Endodermal cell (in vitro differentiated cells): ENCODE data around the gene ACBD4. TPM values are rescaled to one million over a fixed set of nuclear protein-coding genes. Genes with fewer than 3 reads are reported as not detected.

Experiments used
- DNase-seq: peaks from one replicate; pipeline ENCODE4 v3.0.0-alpha.2; 2017
- H3K27ac ChIP-seq: 2 replicates; pipeline ENCODE4 v1.5.1; 2013; ENCODE audit warnings: mild to moderate bottlenecking, low read depth, low read length, moderate library complexity
- H3K27me3 ChIP-seq: 2 replicates; pipeline ENCODE4 v1.6.1; 2013; ENCODE audit warnings: mild to moderate bottlenecking, low read length, moderate library complexity; ENCODE audit not compliant: insufficient read depth, control insufficient read depth, poor library complexity, severe bottlenecking
- H3K36me3 ChIP-seq: 2 replicates; pipeline ENCODE4 v1.7.0; 2013; ENCODE audit warnings: mild to moderate bottlenecking, low read length, moderate library complexity; ENCODE audit not compliant: control insufficient read depth, insufficient read depth
- H3K4me1 ChIP-seq: one replicate; pipeline ENCODE4 v1.7.0; 2013; ENCODE audit warnings: low read length; ENCODE audit not compliant: control insufficient read depth, insufficient read depth
- H3K4me3 ChIP-seq: 2 replicates; pipeline ENCODE4 v1.5.1; 2013; ENCODE audit warnings: mild to moderate bottlenecking, low read length, moderate library complexity
- H3K9ac ChIP-seq: 2 replicates; pipeline ENCODE4 v1.6.1; 2013; ENCODE audit warnings: mild to moderate bottlenecking, low read length, moderate library complexity; ENCODE audit not compliant: poor library complexity, severe bottlenecking; ENCODE audit errors: extremely low read depth
- H3K9me3 ChIP-seq: 2 replicates; pipeline ENCODE4 v1.6.1; 2013; ENCODE audit warnings: mild to moderate bottlenecking, low read length, moderate library complexity; ENCODE audit not compliant: control insufficient read depth
- H3K27ac Mint-ChIP-seq: 2 replicates; pipeline ENCODE4 v1.8.0; 2020; ENCODE audit warnings: mixed read lengths
- H3K27me3 Mint-ChIP-seq: 2 replicates; pipeline ENCODE4 v1.8.0; 2021; ENCODE audit warnings: mild to moderate bottlenecking, mixed read lengths; ENCODE audit not compliant: insufficient read depth
- H3K36me3 Mint-ChIP-seq: 2 replicates; pipeline ENCODE4 v1.8.0; 2020; ENCODE audit warnings: low read depth, mixed read lengths
- H3K4me1 Mint-ChIP-seq: 2 replicates; pipeline ENCODE4 v1.8.0; 2020; ENCODE audit warnings: mixed read lengths
- H3K4me3 Mint-ChIP-seq: 2 replicates; pipeline ENCODE4 v1.8.0; 2020; ENCODE audit warnings: mild to moderate bottlenecking, moderate library complexity, mixed read lengths
- H3K9me3 Mint-ChIP-seq: 2 replicates; pipeline ENCODE4 v1.8.0; 2020; ENCODE audit warnings: mild to moderate bottlenecking, mixed read lengths
- CTCF ChIP-seq: fragments of 200-600 bp; sonication (generic); conservative IDR thresholded peaks from 2 replicates; pipeline ENCODE4 v1.5.0; 2021; ENCODE audit warnings: antibody characterized with exemption, mild to moderate bottlenecking
- WGBS, 2 experiments: methylation state at CpG; one replicate each; pipeline versions ENCODE4 v1.1.5 to v1.1.7; 2013; ENCODE audit warnings: missing lambda C conversion rate in 2 of 2, mixed read lengths in 1 of 2; ENCODE audit not compliant: insufficient coverage in 1 of 2, insufficient read length in 1 of 2; 5-methylcytosine and 5-hydroxymethylcytosine counted together
- total RNA-seq, 2 donors: library from RNA; stranded (reverse); fragmentation: NEBNext Ultra II Directional in 1 of 2; extraction: Animal tissue kit (Norgen Biotek cat#: 25700) in 1 of 2; gene quantifications; 2 replicates in 1 of 2; 3 replicates in 1 of 2; pipeline ENCODE4 v1.2.1, GENCODE V29; 2021

The ACBD4 gene
- total RNA-seq, 2 donors from 2014 or later: 17.4 to 19.5 TPM

GRCh38 chr17:45150911-45151809 is 15.7 kb downstream of the ACBD4 start:
- H3K4me1 ChIP-seq: peaks cover 10% of the 10 kb centered on the region
- Mint-ChIP-seq H3K4me1 (peaks cover 23% of the 10 kb centered on the region), H3K27me3 (no peaks in the 10 kb centered on the region), H3K9me3 (no peaks in the 10 kb centered on the region), H3K36me3 (no peaks in the 10 kb centered on the region), H3K27ac (no peak overlapping the region), H3K4me3 (peak overlapping the region; percentile 96)
- H3K27ac ChIP-seq: no peak overlapping the region
- H3K9ac ChIP-seq: peak overlapping the region; percentile 89
- WGBS, 2 experiments: 50 to 54% methylated on average over 7 to 8 of the region's 8 CpGs
- peak overlapping the region; percentile 99 for H3K4me3 ChIP-seq
- no peaks in the 10 kb centered on the region for H3K27me3 ChIP-seq
- DNase-seq: no peak
- H3K36me3 ChIP-seq: no peaks in the 10 kb centered on the region
- H3K9me3 ChIP-seq: no peaks in the 10 kb centered on the region
- no peak for TF ChIP-seq CTCF

- TF ChIP-seq CTCF: no peak
- H3K4me3 Mint-ChIP-seq: no peak overlapping the region
- H3K4me1 ChIP-seq: peaks cover 5% of the 10 kb centered on the region
- H3K36me3 ChIP-seq: no peaks in the 10 kb centered on the region
- H3K9me3 Mint-ChIP-seq: no peaks in the 10 kb centered on the region
- H3K27me3 Mint-ChIP-seq: no peaks in the 10 kb centered on the region
- H3K27ac Mint-ChIP-seq: no peak overlapping the region
- no peak overlapping the region for H3K9ac ChIP-seq
- no peaks in the 10 kb centered on the region for H3K9me3 ChIP-seq
- H3K27ac ChIP-seq: no peak overlapping the region
- 78 to 98% methylated on average over 3 to 4 of the region's 4 CpGs for WGBS, 2 experiments
- peaks cover 25% of the 10 kb centered on the region for H3K4me1 Mint-ChIP-seq
- DNase-seq: no peak
- no peak overlapping the region for H3K4me3 ChIP-seq
- no peaks in the 10 kb centered on the region for H3K27me3 ChIP-seq
- no peaks in the 10 kb centered on the region for H3K36me3 Mint-ChIP-seq
These were observed 19.5 kb downstream of the ACBD4 start for GRCh38 chr17:45155029-45155428.

- 99 to 100% methylated on average over 2 of the region's 2 CpGs for WGBS, 2 experiments
- Histone ChIP-seq H3K27ac (no peak overlapping the region), H3K4me3 (no peak overlapping the region), H3K27me3 (no peaks in the 10 kb centered on the region), H3K4me1 (peaks cover 5% of the 10 kb centered on the region), H3K9me3 (no peaks in the 10 kb centered on the region), H3K36me3 (no peaks in the 10 kb centered on the region), H3K9ac (no peak overlapping the region)
- H3K4me3 Mint-ChIP-seq: no peak overlapping the region
- H3K27me3 Mint-ChIP-seq: no peaks in the 10 kb centered on the region
- no peak for TF ChIP-seq CTCF
- no peak for DNase-seq
- no peak overlapping the region for H3K27ac Mint-ChIP-seq
- H3K36me3 Mint-ChIP-seq: no peaks in the 10 kb centered on the region
- no peaks in the 10 kb centered on the region for H3K9me3 Mint-ChIP-seq
- H3K4me1 Mint-ChIP-seq: peaks cover 28% of the 10 kb centered on the region
These were observed 20.0 kb downstream of the ACBD4 start for GRCh38 chr17:45155483-45155882.
